Ishikawa (cell line): Measurements from ENCODE around the gene TUBB2A.

Experiments used
- CREB1 ChIP-seq: IDR thresholded peaks from 2 replicates; pipeline ENCODE4 v1.6.1; 2012; ENCODE audit warnings: low read depth
- NFIC ChIP-seq: IDR thresholded peaks from 2 replicates; pipeline ENCODE4 v1.6.1; 2012
- TEAD4 ChIP-seq: IDR thresholded peaks from 2 replicates; pipeline ENCODE4 v1.6.1; 2012
- USF1 ChIP-seq: IDR thresholded peaks from 2 replicates; pipeline ENCODE4 v1.6.1; 2012

DNA sequence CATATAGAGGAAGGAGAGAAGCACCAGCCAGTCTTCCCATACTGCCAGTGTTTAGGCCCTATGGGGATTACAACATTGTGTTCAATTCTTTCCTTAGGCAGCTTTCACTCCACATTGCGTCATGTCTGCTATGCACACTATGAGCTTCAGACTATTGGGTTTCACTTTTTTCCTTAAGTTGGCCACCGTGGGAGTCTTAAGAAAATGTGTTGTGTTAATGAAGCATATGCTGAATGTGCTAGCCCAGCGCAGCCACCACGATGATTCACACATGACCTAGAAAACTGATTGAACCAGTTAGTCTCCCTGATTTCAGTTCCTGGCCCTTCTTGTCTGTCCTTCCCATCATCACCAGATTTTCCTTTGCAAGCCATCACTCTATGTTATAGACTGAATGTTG, 48.6 kb upstream of the TUBB2A start:
- TF ChIP-seq CREB1 (no peak), USF1 (no peak), TEAD4 (no peak), NFIC (no peak)
